Sciatic nerve (tissue), 2 donors: ENCODE results near the gene PTGER2. TPM values are rescaled to one million over a fixed set of nuclear protein-coding genes. Genes with fewer than 3 reads are reported as not detected.

Experiments
- ATAC-seq: fragments of 200-7000 bp; cut with Tn5 transposase; one replicate; pipeline ENCODE4 v1.9.1; 2020; ENCODE audit warnings: mild to moderate bottlenecking, moderate library complexity
- DNase-seq: peaks from one replicate; pipeline ENCODE4 v3.0.0-alpha.2; 2020; ENCODE audit warnings: low spot score
- intact Hi-C: fragments of 100-400 bp; cut with DNase I; formaldehyde crosslinking; loops from one replicate; pipeline ENCODE4 v1.14.2; 2022
- total RNA-seq: library from RNA; stranded (reverse); fragmentation: NEBNext Ultra II Directional; extraction: Animal tissue kit (Norgen Biotek cat#: 25700); gene quantifications from one replicate; pipeline ENCODE4 v1.2.1, GENCODE V29; 2021
- donor health status: DM: no; HTN: no; CAD: no.
- donor health status: DM: no; HTN: no; CAD: no.

The PTGER2 gene
- total RNA-seq, 1 donor from 2014 or later: 8.5 TPM

- DNase-seq (no peak), ATAC-seq (peak; percentile 85)
- intact Hi-C loops: no loop called here
Measured at GRCh38 chr14:52299692-52300278, 14.3 kb upstream of the PTGER2 start.

GRCh38 chr14:52303236-52303635 is 10.9 kb upstream of the PTGER2 start:
- intact Hi-C loops: no loop called here
- no peak for DNase-seq
- ATAC-seq: no peak

GRCh38 chr14:52304248-52304904 is 9.7 kb upstream of the PTGER2 start:
- intact Hi-C loops: no loop called here
- ATAC-seq: no peak

GRCh38 chr14:52305014-52305413 is 9.1 kb upstream of the PTGER2 start:
- DNase-seq: no peak
- ATAC-seq: no peak
- intact Hi-C loops: no loop called here

More at GRCh38 chr14:52304248-52304904, 9.7 kb upstream of the PTGER2 start:
- DNase-seq: no peak

GRCh38 chr14:52307376-52307775 is 6.7 kb upstream of the PTGER2 start:
- no peak for ATAC-seq
- no peak for DNase-seq
- intact Hi-C loops: no loop called here

- no peak for ATAC-seq
- intact Hi-C loops: no loop called here
- DNase-seq: no peak
Measured at GRCh38 chr14:52307905-52308304, 6.2 kb upstream of the PTGER2 start.

- intact Hi-C loops: no loop called here
- DNase-seq: no peak
- ATAC-seq: no peak
Measured at GRCh38 chr14:52310541-52310940, 3.6 kb upstream of the PTGER2 start.

- no peak for ATAC-seq
- intact Hi-C loops: no loop called here
- DNase-seq: no peak
Measured at GRCh38 chr14:52312931-52313355, 1.2 kb upstream of the PTGER2 start.

- DNase-seq: no peak
- intact Hi-C loops: no loop called here
- ATAC-seq: no peak
Measured at GRCh38 chr14:52313462-52313861, 650 bp upstream of the PTGER2 start.

GRCh38 chr14:52314595-52315354 is 663 bp downstream of the PTGER2 start:
- intact Hi-C loops: no loop called here
- peak; percentile 40 for ATAC-seq

GRCh38 chr14:52315355-52315718 is 1.2 kb downstream of the PTGER2 start:
- DNase-seq (no peak), ATAC-seq (peak; percentile 18)
- intact Hi-C loops: no loop called here

More at GRCh38 chr14:52314595-52315354, 663 bp downstream of the PTGER2 start:
- DNase-seq: no peak

- ATAC-seq: no peak
- intact Hi-C loops: no loop called here
Measured at GRCh38 chr14:52318062-52318461, 4.0 kb downstream of the PTGER2 start.

GRCh38 chr14:52318826-52319645 is 4.9 kb downstream of the PTGER2 start:
- intact Hi-C loops: no loop called here
- no peak for DNase-seq
- ATAC-seq: no peak

More at GRCh38 chr14:52318062-52318461, 4.0 kb downstream of the PTGER2 start:
- DNase-seq: no peak

- intact Hi-C loops: no loop called here
- DNase-seq: no peak
- no peak for ATAC-seq
Measured at GRCh38 chr14:52319919-52320318, 5.8 kb downstream of the PTGER2 start.

- DNase-seq (no peak), ATAC-seq (peak; percentile 86)
- intact Hi-C loops: no loop called here
Measured at GRCh38 chr14:52325126-52325525, 11.0 kb downstream of the PTGER2 start.

GRCh38 chr14:52325630-52326029 is 11.5 kb downstream of the PTGER2 start:
- peak; percentile 75 for ATAC-seq
- intact Hi-C loops: no loop called here

GRCh38 chr14:52327374-52328226 is 13.5 kb downstream of the PTGER2 start:
- no peak for ATAC-seq
- DNase-seq: no peak
- intact Hi-C loops: no loop called here

More at GRCh38 chr14:52325630-52326029, 11.5 kb downstream of the PTGER2 start:
- no peak for DNase-seq

GRCh38 chr14:52328276-52328675 is 14.2 kb downstream of the PTGER2 start:
- no peak for DNase-seq
- ATAC-seq: no peak
- intact Hi-C loops: no loop called here
